HEK293 (cell line): ENCODE data around the gene ZNF705A.
"Not testable (repeated sequence)": the region's sequence is repeated elsewhere in the genome, so short reads cannot be mapped to it uniquely, and the experiment has no call there.

ENCODE experiments used
- CTCF ChIA-PET: fragments of 350-600 bp; formaldehyde crosslinking; extraction: SDS; loops from one replicate; lab custom pipeline; 2021; ENCODE audit warnings: antibody characterized with exemption; lab: Yijun Ruan, JAX
- POLR2A ChIA-PET: fragments of 300-600 bp; formaldehyde crosslinking; extraction: SDS; loops from one replicate; lab custom pipeline; 2020; ENCODE audit warnings: antibody characterized with exemption, inconsistent platforms; lab: Yijun Ruan, JAX
- H3K27ac ChIP-seq: fragments of 200-500 bp; sonication (Bioruptor generic); 2 replicates; pipeline ENCODE4 v1.5.1; 2014; ENCODE audit warnings: low read depth, low read length, control low read depth, inconsistent platforms; ENCODE audit errors: extremely low read depth
- H3K36me3 ChIP-seq, 2 experiments: fragments of 200-500 bp in 1 of 2; sonication (Bioruptor generic) in 1 of 2; 1 replicate in 1 of 2; 2 replicates in 1 of 2; pipeline ENCODE4 v1.5.1; 2014 to 2017; ENCODE audit warnings: inconsistent platforms in 2 of 2, low read length in 2 of 2; ENCODE audit not compliant: control insufficient read depth in 2 of 2, insufficient read depth in 1 of 2
- H3K4me1 ChIP-seq: fragments of 200-500 bp; sonication (Bioruptor generic); 2 replicates; pipeline ENCODE4 v1.5.1; 2014; ENCODE audit warnings: mild to moderate bottlenecking, low read length, inconsistent platforms; ENCODE audit not compliant: control insufficient read depth, insufficient read depth
- H3K4me3 ChIP-seq: 2 replicates; pipeline ENCODE4 v1.5.1; 2011; ENCODE audit warnings: low read depth, mild to moderate bottlenecking, control low read depth, low read length, moderate library complexity
- H3K9me3 ChIP-seq: fragments of 200-500 bp; sonication (Bioruptor generic); 2 replicates; pipeline ENCODE4 v1.5.1; 2014; ENCODE audit warnings: low read depth, low read length, inconsistent platforms; ENCODE audit not compliant: control insufficient read depth, insufficient read depth
- REPIN1 ChIP-seq: fragments of 450-650 bp; formaldehyde crosslinking; IDR thresholded peaks from 2 replicates; pipeline ENCODE4 v1.5.1; 2017; ENCODE audit warnings: missing biosample characterization, missing genetic modification characterization, low read depth
- TF ChIP-seq, protein P1 (sequence below): fragments of 450-650 bp; formaldehyde crosslinking; IDR thresholded peaks from 2 replicates; pipeline ENCODE4 v1.5.1; 2017; ENCODE audit warnings: missing biosample characterization, mild to moderate bottlenecking, missing genetic modification characterization, moderate library complexity

Gene ZNF705A

DNA sequence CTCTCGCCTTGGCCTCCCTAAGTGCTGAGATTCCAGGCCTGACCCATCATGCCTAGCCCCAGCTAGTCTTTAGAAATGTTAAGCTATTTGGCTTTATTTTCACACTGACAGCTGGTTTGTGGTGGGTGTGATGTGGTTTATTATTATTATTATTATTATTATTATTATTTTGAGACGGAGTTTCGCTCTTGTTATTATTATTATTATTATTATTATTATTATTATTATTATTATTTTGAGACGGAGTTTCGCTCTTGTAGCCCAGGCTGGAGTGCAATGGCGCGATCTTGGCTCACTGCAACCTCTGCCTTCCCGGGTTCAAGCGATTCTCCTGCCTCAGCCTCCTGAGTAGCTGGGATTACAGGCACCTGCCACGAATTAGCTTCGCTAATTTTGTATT, 71.8 kb downstream of the ZNF705A start:
- POLR2A ChIA-PET = not testable (repeated sequence)
- TF ChIP-seq REPIN1 (tag by site-specific recombination) = peak; percentile 37; the same call in 1 of the 2 replicates
- CTCF ChIA-PET = interaction anchor here (0.6 to 1.5 kb wide), 4 partner anchors 8 to 528 kb away, joined by 3 to 9 read pairs (median 4); no protein-coding TSS in a partner anchor

DNA sequence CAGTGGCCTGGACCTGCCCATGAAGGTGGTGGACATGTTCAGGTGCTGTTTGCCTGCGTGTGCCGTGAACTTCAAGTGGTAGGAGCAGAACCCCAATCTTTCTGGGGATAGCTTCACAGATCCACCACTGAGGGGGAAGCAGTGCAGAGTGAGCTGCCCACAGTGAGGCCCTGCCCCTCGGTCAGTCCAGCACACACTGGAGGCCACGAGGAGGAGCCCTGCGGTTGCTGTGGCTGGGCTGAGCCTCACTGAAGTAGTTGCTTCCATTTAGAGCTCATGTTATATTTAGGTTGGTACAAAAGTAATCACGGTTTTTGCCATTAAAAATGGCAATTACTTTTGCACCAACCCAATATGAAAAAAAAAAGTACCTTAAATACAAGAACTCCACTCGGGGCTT, 72.7 kb downstream of the ZNF705A start:
- H3K36me3 ChIP-seq, H3K4me1 ChIP-seq, H3K4me3 ChIP-seq, H3K9me3 ChIP-seq, H3K27ac ChIP-seq, POLR2A ChIA-PET: not testable (repeated sequence)
- TF ChIP-seq, protein P1, sequence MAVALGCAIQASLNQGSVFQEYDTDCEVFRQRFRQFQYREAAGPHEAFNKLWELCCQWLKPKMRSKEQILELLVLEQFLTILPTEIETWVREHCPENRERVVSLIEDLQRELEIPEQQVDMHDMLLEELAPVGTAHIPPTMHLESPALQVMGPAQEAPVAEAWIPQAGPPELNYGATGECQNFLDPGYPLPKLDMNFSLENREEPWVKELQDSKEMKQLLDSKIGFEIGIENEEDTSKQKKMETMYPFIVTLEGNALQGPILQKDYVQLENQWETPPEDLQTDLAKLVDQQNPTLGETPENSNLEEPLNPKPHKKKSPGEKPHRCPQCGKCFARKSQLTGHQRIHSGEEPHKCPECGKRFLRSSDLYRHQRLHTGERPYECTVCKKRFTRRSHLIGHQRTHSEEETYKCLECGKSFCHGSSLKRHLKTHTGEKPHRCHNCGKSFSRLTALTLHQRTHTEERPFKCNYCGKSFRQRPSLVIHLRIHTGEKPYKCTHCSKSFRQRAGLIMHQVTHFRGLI (tag by site-specific recombination) = peak; percentile 34; the same call in 1 of the 2 replicates
- CTCF ChIA-PET = interaction anchor here (0.7 kb wide), 2 partner anchors 112 to 138 kb away, joined by 3 read pairs; no protein-coding TSS in a partner anchor

More for the DNA sequence above, 71.8 kb downstream of the ZNF705A start:
- H3K27ac ChIP-seq, H3K4me3 ChIP-seq, H3K36me3 ChIP-seq, H3K9me3 ChIP-seq, H3K4me1 ChIP-seq: not testable (repeated sequence)
